ENCODE data around the gene TEAD2. TPM values are rescaled to one million over a fixed set of nuclear protein-coding genes. Genes with fewer than 3 reads are reported as not detected.

Gene TEAD2
- total and polyA plus RNA-seq, 2 donors (not counting 1 experiment from before 2014, with no cell fraction given): 5.8 to 12.0 TPM

- H3K36me3 ChIP-seq (replicated peaks in 1 of 2; ENCODE audit: control extremely low read depth in 1 of 2, control insufficient read depth in 1 of 2, extremely low read depth in 1 of 2, insufficient read depth in 2 of 2, low read length in 1 of 2): peaks cover 0 to 9% of the 10 kb centered on the region in 2 experiments
- peak overlapping the region; percentile 99 for H3K27ac Mint-ChIP-seq
- no peaks in the 10 kb centered on the region for H3K9me3 Mint-ChIP-seq (ENCODE audit: insufficient read depth)
- peak overlapping the region; percentile 75 for H3K4me3 Mint-ChIP-seq
- H3K79me2 ChIP-seq (ENCODE audit: control insufficient read depth, insufficient read depth, low read length): peaks cover 56% of the 10 kb centered on the region
- peaks cover 83% of the 10 kb centered on the region for H3K4me1 Mint-ChIP-seq
- peak; percentile 15 for ATAC-seq (ENCODE audit: low read depth)
- no CpG with 5 or more reads among the region's 2 CpGs for WGBS (ENCODE audit: insufficient coverage)
- peak; percentile 69 for DNase-seq
- intact Hi-C loops (cut with micrococcal nuclease): loop anchor here (5.0 kb wide), 1 partner anchor 34 kb away; the partner anchor contains the start of genes DKKL1 and TEAD2
- H3K27me3 ChIP-seq (replicated peaks in 1 of 4; ENCODE audit: control extremely low read depth in 1 of 4, control insufficient read depth in 3 of 4, insufficient read depth in 4 of 4, low read length in 3 of 4): no peaks in the 10 kb centered on the region
- H3K9ac ChIP-seq (ENCODE audit: low read length): peak overlapping the region; percentile 47
- H3K27me3 Mint-ChIP-seq: no peaks in the 10 kb centered on the region
- H4K20me1 ChIP-seq (ENCODE audit: control insufficient read depth, insufficient read depth, low read length, poor library complexity, severe bottlenecking): no peaks in the 10 kb centered on the region
- peaks cover under 1 to 21% (median 2%) of the 10 kb centered on the region in 3 donors for H3K9me3 ChIP-seq (ENCODE audit: control extremely low read depth in 1 of 3, control insufficient read depth in 2 of 3, insufficient read depth in 1 of 3, low read length in 2 of 3)
- H3K4me3 ChIP-seq (ENCODE audit: control extremely low read depth in 1 of 5, extremely low read depth in 1 of 5, insufficient read depth in 1 of 5, low read depth in 2 of 5, low read length in 4 of 5): peak overlapping the region in 2 of 5 experiments; percentile 21 to 41
- H3K4me1 ChIP-seq (ENCODE audit: control insufficient read depth in 2 of 2, insufficient read depth in 2 of 2, low read length in 2 of 2): peaks cover 92 to 94% of the 10 kb centered on the region in 2 donors
- peak overlapping the region; percentile 69 to 93 for H3K27ac ChIP-seq (ENCODE audit: low read length in 2 of 2)
- H2AFZ ChIP-seq (ENCODE audit: insufficient read depth, low read depth, low read length, poor library complexity, severe bottlenecking): peak overlapping the region; percentile 34
- TF ChIP-seq CTCF (IDR thresholded peaks at IDR 0.05) (peak; percentile 72), EZH2 (IDR thresholded peaks at IDR 0.05; ENCODE audit: borderline replicate concordance, insufficient read depth, low read depth, low read length, poor library complexity, severe bottlenecking) (no peak)
- CTCF ChIA-PET: interaction anchor here (0.7 to 7.7 kb wide), 9 partner anchors 9 to 63 kb away, joined by 3 to 51 read pairs (median 7); no protein-coding TSS in a partner anchor
- POLR2A ChIA-PET: interaction anchor here (0.6 to 4.6 kb wide), 5 partner anchors 10 to 115 kb away, joined by 3 to 72 read pairs (median 3); no protein-coding TSS in a partner anchor
- peak overlapping the region; percentile 66 for H3K4me2 ChIP-seq (replicated peaks; ENCODE audit: low read depth, low read length, poor library complexity, severe bottlenecking)
Observed at GRCh38 chr19:49327878-49328544, 34.2 kb downstream of the TEAD2 start.

Measured in B cell (primary cell).